K562 (cell line): ENCODE data around the gene ACAA2.

Source experiments
- EZH2 ChIP-seq: IDR thresholded peaks from 2 replicates; pipeline ENCODE4 v1.6.1; 2012; ENCODE audit warnings: low read depth, mild to moderate bottlenecking, inconsistent platforms, low read length, borderline replicate concordance
- NFYB ChIP-seq: IDR thresholded peaks from 2 replicates; pipeline ENCODE4 v1.6.1; 2011; ENCODE audit warnings: mild to moderate bottlenecking, moderate library complexity; ENCODE audit not compliant: insufficient read length; ENCODE audit errors: extremely low read depth
- TF ChIP-seq, protein P1 (sequence below): IDR thresholded peaks from 2 replicates; pipeline ENCODE4 v1.6.1; 2014; ENCODE audit warnings: antibody characterized with exemption
- TF ChIP-seq, protein P2 (sequence below): conservative IDR thresholded peaks from 2 replicates; pipeline ENCODE4 v1.6.1; 2011; ENCODE audit warnings: low read depth, mild to moderate bottlenecking, low read length; ENCODE audit not compliant: control insufficient read depth

DNA sequence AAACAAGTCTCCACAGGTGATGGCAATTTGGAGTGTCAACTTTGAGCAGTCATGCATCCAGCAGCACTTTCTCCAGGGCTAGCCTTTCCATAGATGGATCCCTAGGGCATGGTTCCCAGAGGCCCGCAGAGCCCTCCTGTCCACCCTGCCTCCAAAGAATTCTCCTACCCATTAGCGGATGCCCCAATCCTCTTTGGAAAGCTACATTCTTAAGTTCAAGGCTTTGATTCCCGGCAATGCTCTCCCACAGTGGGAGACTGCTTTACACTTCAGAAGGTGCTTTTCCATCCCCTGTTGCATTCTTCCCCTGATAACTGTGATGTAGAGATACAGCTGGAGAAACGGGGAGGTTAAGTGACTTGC lies 61.3 kb downstream of the ACAA2 start:
- TF ChIP-seq, protein P1, sequence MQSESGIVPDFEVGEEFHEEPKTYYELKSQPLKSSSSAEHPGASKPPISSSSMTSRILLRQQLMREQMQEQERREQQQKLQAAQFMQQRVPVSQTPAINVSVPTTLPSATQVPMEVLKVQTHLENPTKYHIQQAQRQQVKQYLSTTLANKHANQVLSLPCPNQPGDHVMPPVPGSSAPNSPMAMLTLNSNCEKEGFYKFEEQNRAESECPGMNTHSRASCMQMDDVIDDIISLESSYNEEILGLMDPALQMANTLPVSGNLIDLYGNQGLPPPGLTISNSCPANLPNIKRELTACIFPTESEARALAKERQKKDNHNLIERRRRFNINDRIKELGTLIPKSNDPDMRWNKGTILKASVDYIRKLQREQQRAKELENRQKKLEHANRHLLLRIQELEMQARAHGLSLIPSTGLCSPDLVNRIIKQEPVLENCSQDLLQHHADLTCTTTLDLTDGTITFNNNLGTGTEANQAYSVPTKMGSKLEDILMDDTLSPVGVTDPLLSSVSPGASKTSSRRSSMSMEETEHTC: no peak
- no peak for TF ChIP-seq NFYB
- TF ChIP-seq, protein P2, sequence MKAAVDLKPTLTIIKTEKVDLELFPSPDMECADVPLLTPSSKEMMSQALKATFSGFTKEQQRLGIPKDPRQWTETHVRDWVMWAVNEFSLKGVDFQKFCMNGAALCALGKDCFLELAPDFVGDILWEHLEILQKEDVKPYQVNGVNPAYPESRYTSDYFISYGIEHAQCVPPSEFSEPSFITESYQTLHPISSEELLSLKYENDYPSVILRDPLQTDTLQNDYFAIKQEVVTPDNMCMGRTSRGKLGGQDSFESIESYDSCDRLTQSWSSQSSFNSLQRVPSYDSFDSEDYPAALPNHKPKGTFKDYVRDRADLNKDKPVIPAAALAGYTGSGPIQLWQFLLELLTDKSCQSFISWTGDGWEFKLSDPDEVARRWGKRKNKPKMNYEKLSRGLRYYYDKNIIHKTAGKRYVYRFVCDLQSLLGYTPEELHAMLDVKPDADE: no peak
- no peak for TF ChIP-seq EZH2
